Keratinocyte (primary cell): ENCODE data around the gene TMEM30B. TPM values are rescaled to one million over a fixed set of nuclear protein-coding genes. Genes with fewer than 3 reads are reported as not detected.

Source experiments
- DNase-seq: peaks from one replicate; pipeline ENCODE4 v3.0.0-alpha.2; 2011; ENCODE audit warnings: low read depth, missing footprints, low spot score
- FAIRE-seq: peaks from 2 replicates; lab custom pipeline; 2011; peaks lifted over from hg19 to GRCh38; lab: Jason Lieb, UNC
- H2AFZ ChIP-seq: 2 replicates; pipeline ENCODE4 v1.6.0; 2012; ENCODE audit warnings: low read length, control low read depth, inconsistent platforms; ENCODE audit not compliant: control insufficient read depth
- H3K27ac ChIP-seq: 2 replicates; pipeline ENCODE4 v1.5.1; 2011; ENCODE audit warnings: low read length; ENCODE audit not compliant: control insufficient read depth, insufficient read depth
- H3K27me3 ChIP-seq: 3 replicates; pipeline ENCODE4 v1.6.0; 2011; ENCODE audit warnings: low read length; ENCODE audit not compliant: control insufficient read depth, insufficient read depth; ENCODE audit errors: extremely low read depth
- H3K36me3 ChIP-seq, 2 experiments: 2 replicates in 1 of 2; 3 replicates in 1 of 2; pipeline ENCODE4 v1.5.1; 2011; ENCODE audit warnings: low read length in 2 of 2, mild to moderate bottlenecking in 1 of 2; ENCODE audit not compliant: control insufficient read depth in 2 of 2, insufficient read depth in 2 of 2; ENCODE audit errors: extremely low read depth in 1 of 2
- H3K4me1 ChIP-seq: 3 replicates; pipeline ENCODE4 v1.5.1; 2011; ENCODE audit warnings: low read length; ENCODE audit not compliant: control insufficient read depth, insufficient read depth; ENCODE audit errors: extremely low read depth
- H3K4me2 ChIP-seq: 3 replicates; pipeline ENCODE4 v1.6.0; 2011; ENCODE audit warnings: low read depth, low read length; ENCODE audit not compliant: control insufficient read depth, insufficient read depth; ENCODE audit errors: extremely low read depth
- H3K4me3 ChIP-seq, 3 experiments: fragments of 200-600 bp in 1 of 3; sonication (generic) in 1 of 3; 2 replicates in 2 of 3; 3 replicates in 1 of 3; pipeline ENCODE4 v1.5.1; 2011 to 2016; ENCODE audit warnings: low read length in 3 of 3, mild to moderate bottlenecking in 3 of 3, control low read depth in 2 of 3, inconsistent platforms in 1 of 3, low read depth in 1 of 3, mixed read lengths in 1 of 3, mixed run types in 1 of 3, moderate library complexity in 1 of 3; ENCODE audit not compliant: control insufficient read depth in 2 of 3, insufficient read depth in 2 of 3; ENCODE audit errors: extremely low read depth in 1 of 3
- H3K79me2 ChIP-seq: 2 replicates; pipeline ENCODE4 v1.6.0; 2012; ENCODE audit warnings: low read length; ENCODE audit not compliant: control insufficient read depth, insufficient read depth
- H3K9ac ChIP-seq: 3 replicates; pipeline ENCODE4 v1.6.0; 2011; ENCODE audit warnings: low read length; ENCODE audit not compliant: control insufficient read depth, insufficient read depth; ENCODE audit errors: extremely low read depth
- H3K9me1 ChIP-seq: 3 replicates; pipeline ENCODE4 v1.6.0; 2011; ENCODE audit warnings: low read length; ENCODE audit not compliant: control insufficient read depth, insufficient read depth; ENCODE audit errors: extremely low read depth
- H3K9me3 ChIP-seq: 2 replicates; pipeline ENCODE4 v1.5.1; 2012; ENCODE audit warnings: low read depth, low read length; ENCODE audit not compliant: control insufficient read depth
- H4K20me1 ChIP-seq: 3 replicates; pipeline ENCODE4 v1.6.0; 2011; ENCODE audit warnings: low read length; ENCODE audit not compliant: control insufficient read depth, insufficient read depth; ENCODE audit errors: extremely low read depth
- EZH2 ChIP-seq: IDR thresholded peaks from one replicate; pipeline ENCODE4 v1.6.1; 2012; ENCODE audit warnings: inconsistent platforms, mild to moderate bottlenecking, low read length, moderate library complexity
- dilution Hi-C: fragments of 300-500 bp; cut with MboI; formaldehyde crosslinking; loops from one replicate; pipeline ENCODE4 v1.7.0; 2020; ENCODE audit warnings: low sequenced_read_pairs; ENCODE audit not compliant: extremely low pct_ligation_motif_present
- polyA plus RNA-seq, 5 experiments: library from polyadenylated mRNA; depleted of rRNA in 3 of 5; stranded (reverse) in 3 of 5; stranded (forward) in 1 of 5; unstranded in 1 of 5; fragments of >200 nt; gene quantifications; 1 replicate in 1 of 5; 2 replicates in 3 of 5; 3 replicates in 1 of 5; pipeline versions ENCODE4 v1.2.1 to v1.2.3, GENCODE V29; 2011 to 2012; ENCODE audit warnings: missing spikeins in 2 of 5, low read depth in 1 of 5, low replicate concordance in 1 of 5
- TF ChIP-seq, protein P1 (sequence below), 3 experiments: IDR thresholded peaks in 1 of 3; conservative IDR thresholded peaks in 1 of 3; optimal IDR thresholded peaks in 1 of 3; 2 replicates in 2 of 3; 3 replicates in 1 of 3; pipeline versions ENCODE3 to v1.5.1; 2011; ENCODE audit warnings: low read length in 3 of 3, mild to moderate bottlenecking in 3 of 3, moderate library complexity in 2 of 3, control low read depth in 1 of 3, inconsistent platforms in 1 of 3; ENCODE audit not compliant: insufficient read depth in 2 of 3; ENCODE audit errors: extremely low read depth in 1 of 3

Gene TMEM30B
- polyA plus RNA-seq, 1 donor (not counting 4 experiments of a cell fraction or from before 2014, with no cell fraction given), result 8.1 TPM

DNA sequence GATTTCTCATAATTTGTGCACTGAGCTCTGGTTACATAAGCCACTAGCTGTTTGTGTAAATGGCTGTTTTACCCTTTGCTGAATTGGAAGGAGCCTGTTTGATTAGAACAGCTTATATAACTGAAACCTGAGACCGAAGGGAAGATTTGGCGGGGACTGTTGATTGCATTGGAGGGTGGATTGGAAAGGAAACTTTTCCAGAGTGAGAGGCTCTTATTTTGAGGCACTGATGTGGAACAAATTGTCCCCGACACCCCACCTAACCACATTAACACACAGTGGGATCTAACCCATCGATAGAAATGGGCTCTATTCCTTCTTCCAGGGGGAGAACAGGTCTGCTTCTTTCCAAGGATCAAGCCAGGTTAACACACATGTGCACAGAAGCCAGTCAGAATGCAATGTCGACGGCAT, 51.7 kb downstream of the TMEM30B start:
- H3K9ac ChIP-seq, result no peak overlapping the region
- no peaks in the 10 kb centered on the region for H3K9me3 ChIP-seq
- no peaks in the 10 kb centered on the region for H4K20me1 ChIP-seq
- no peak overlapping the region for H3K4me3 ChIP-seq
- H3K4me1 ChIP-seq, result no peaks in the 10 kb centered on the region
- FAIRE-seq (no peak), DNase-seq (no peak)
- no peak overlapping the region for H2AFZ ChIP-seq
- dilution Hi-C loops, result no loop called here
- H3K4me2 ChIP-seq, result no peak overlapping the region
- TF ChIP-seq, protein P1, sequence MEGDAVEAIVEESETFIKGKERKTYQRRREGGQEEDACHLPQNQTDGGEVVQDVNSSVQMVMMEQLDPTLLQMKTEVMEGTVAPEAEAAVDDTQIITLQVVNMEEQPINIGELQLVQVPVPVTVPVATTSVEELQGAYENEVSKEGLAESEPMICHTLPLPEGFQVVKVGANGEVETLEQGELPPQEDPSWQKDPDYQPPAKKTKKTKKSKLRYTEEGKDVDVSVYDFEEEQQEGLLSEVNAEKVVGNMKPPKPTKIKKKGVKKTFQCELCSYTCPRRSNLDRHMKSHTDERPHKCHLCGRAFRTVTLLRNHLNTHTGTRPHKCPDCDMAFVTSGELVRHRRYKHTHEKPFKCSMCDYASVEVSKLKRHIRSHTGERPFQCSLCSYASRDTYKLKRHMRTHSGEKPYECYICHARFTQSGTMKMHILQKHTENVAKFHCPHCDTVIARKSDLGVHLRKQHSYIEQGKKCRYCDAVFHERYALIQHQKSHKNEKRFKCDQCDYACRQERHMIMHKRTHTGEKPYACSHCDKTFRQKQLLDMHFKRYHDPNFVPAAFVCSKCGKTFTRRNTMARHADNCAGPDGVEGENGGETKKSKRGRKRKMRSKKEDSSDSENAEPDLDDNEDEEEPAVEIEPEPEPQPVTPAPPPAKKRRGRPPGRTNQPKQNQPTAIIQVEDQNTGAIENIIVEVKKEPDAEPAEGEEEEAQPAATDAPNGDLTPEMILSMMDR (optimal IDR thresholded peaks at IDR 0.05 in 1 of 3, IDR thresholded peaks at IDR 0.05 in 1 of 3, conservative IDR thresholded peaks at IDR 0.05 in 1 of 3; ENCODE audit: extremely low read depth in 1 of 3, insufficient read depth in 2 of 3, low read length in 3 of 3), result no peak
- no peak for TF ChIP-seq EZH2
- H3K27me3 ChIP-seq, result peaks cover 3% of the 10 kb centered on the region
- no peak overlapping the region for H3K27ac ChIP-seq
- H3K9me1 ChIP-seq, result no peaks in the 10 kb centered on the region
- H3K36me3 ChIP-seq, result no peaks in the 10 kb centered on the region
- H3K79me2 ChIP-seq, result no peaks in the 10 kb centered on the region

DNA sequence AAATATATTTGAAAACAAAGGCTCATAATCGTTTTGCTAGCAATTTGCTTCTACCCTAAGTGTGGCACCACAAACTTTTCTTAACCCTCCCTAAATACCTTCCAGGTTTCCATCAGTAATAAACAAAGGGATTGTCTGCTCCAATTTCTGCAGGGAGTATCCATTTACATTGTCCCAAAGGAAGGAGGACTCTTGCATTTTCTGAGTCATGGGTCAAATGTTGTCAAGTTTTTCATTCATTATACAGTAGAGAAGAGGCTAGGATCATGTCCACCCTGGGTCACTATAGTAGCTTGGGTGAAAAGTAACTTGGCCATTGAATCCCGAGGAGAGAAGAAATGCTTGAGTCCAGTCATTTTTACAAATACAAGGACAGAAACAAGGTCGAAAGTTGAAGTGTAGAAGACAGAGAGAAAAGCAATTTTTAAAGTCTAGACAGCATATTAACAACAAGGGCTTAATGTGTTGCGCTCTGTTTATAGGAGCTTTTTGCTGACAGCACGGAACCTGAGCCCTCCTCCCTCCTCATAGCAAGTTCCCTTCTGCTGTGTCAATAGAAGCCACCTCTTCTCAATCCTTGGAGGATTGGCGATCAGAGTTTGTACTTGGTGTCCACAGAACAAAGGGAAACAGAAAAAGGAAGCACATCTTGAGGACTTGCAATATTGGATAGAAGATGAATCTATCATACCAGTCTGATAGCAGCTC, 53.1 kb downstream of the TMEM30B start:
- no peaks in the 10 kb centered on the region for H3K36me3 ChIP-seq
- peaks cover 3% of the 10 kb centered on the region for H3K27me3 ChIP-seq
- H3K79me2 ChIP-seq, result no peaks in the 10 kb centered on the region
- H3K9ac ChIP-seq, result no peak overlapping the region
- TF ChIP-seq EZH2, result no peak
- no peaks in the 10 kb centered on the region for H3K9me1 ChIP-seq
- FAIRE-seq (no peak), DNase-seq (no peak)
- no peaks in the 10 kb centered on the region for H3K4me1 ChIP-seq
- no peaks in the 10 kb centered on the region for H3K9me3 ChIP-seq
- H3K4me2 ChIP-seq, result no peak overlapping the region
- H4K20me1 ChIP-seq, result no peaks in the 10 kb centered on the region
- dilution Hi-C loops, result no loop called here
- no peak overlapping the region for H3K4me3 ChIP-seq
- no peak overlapping the region for H2AFZ ChIP-seq
- no peak overlapping the region for H3K27ac ChIP-seq

Other genes starting within 250 kb of the TMEM30B start
- gene PRKCH, start 40.2 kb upstream of the TMEM30B start, polyA plus RNA-seq, result 12.0 to 13.7 TPM (median 12.0 TPM) in 3 replicates